Panc1 (cell line): ENCODE measurements around the gene SDC4.

Source experiments
- POLR2AphosphoS5 ChIP-seq: IDR thresholded peaks from 2 replicates; pipeline ENCODE4 v1.6.1; 2012; ENCODE audit warnings: mild to moderate bottlenecking, low read depth, low read length, moderate library complexity
- TCF7L2 ChIP-seq: IDR thresholded peaks from 2 replicates; pipeline ENCODE4 v1.6.1; 2011; ENCODE audit warnings: mild to moderate bottlenecking, low read depth, low read length, inconsistent platforms
- TF ChIP-seq, protein P1 (sequence below): fragments of 450-650 bp; IDR thresholded peaks from 2 replicates; pipeline ENCODE4 v1.5.1; 2017; ENCODE audit warnings: mild to moderate bottlenecking
- TF ChIP-seq, protein P2 (sequence below), 2 experiments: IDR thresholded peaks; 2 replicates each; pipeline ENCODE4 v1.6.1; 2011 to 2012; ENCODE audit warnings: low read depth in 2 of 2, control low read depth in 1 of 2, low read length in 1 of 2, mild to moderate bottlenecking in 1 of 2, moderate library complexity in 1 of 2; ENCODE audit not compliant: insufficient read depth in 1 of 2

DNA sequence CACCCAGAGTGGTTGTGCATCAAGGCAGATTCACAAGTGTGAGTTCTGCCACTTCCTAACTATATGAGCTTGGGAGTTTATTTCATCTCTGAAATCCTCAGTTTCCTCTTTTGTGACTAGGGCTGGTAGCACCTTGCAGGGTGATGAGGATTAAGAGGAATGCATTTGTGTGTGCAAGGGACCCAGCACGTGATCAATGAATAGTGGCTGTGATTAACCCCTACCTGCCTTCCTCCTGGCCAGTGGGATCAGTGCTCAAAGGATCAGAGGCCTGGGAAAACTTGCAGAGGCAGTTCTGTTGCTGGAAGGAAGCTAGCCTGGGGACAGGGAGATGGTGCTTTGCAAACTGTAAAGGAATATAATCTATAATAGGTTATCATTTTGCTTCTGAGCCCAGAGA lies 7.3 kb downstream of the SDC4 start:
- TF ChIP-seq, protein P1, sequence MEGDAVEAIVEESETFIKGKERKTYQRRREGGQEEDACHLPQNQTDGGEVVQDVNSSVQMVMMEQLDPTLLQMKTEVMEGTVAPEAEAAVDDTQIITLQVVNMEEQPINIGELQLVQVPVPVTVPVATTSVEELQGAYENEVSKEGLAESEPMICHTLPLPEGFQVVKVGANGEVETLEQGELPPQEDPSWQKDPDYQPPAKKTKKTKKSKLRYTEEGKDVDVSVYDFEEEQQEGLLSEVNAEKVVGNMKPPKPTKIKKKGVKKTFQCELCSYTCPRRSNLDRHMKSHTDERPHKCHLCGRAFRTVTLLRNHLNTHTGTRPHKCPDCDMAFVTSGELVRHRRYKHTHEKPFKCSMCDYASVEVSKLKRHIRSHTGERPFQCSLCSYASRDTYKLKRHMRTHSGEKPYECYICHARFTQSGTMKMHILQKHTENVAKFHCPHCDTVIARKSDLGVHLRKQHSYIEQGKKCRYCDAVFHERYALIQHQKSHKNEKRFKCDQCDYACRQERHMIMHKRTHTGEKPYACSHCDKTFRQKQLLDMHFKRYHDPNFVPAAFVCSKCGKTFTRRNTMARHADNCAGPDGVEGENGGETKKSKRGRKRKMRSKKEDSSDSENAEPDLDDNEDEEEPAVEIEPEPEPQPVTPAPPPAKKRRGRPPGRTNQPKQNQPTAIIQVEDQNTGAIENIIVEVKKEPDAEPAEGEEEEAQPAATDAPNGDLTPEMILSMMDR = no peak
- no peak for TF ChIP-seq TCF7L2
- TF ChIP-seq, protein P2, sequence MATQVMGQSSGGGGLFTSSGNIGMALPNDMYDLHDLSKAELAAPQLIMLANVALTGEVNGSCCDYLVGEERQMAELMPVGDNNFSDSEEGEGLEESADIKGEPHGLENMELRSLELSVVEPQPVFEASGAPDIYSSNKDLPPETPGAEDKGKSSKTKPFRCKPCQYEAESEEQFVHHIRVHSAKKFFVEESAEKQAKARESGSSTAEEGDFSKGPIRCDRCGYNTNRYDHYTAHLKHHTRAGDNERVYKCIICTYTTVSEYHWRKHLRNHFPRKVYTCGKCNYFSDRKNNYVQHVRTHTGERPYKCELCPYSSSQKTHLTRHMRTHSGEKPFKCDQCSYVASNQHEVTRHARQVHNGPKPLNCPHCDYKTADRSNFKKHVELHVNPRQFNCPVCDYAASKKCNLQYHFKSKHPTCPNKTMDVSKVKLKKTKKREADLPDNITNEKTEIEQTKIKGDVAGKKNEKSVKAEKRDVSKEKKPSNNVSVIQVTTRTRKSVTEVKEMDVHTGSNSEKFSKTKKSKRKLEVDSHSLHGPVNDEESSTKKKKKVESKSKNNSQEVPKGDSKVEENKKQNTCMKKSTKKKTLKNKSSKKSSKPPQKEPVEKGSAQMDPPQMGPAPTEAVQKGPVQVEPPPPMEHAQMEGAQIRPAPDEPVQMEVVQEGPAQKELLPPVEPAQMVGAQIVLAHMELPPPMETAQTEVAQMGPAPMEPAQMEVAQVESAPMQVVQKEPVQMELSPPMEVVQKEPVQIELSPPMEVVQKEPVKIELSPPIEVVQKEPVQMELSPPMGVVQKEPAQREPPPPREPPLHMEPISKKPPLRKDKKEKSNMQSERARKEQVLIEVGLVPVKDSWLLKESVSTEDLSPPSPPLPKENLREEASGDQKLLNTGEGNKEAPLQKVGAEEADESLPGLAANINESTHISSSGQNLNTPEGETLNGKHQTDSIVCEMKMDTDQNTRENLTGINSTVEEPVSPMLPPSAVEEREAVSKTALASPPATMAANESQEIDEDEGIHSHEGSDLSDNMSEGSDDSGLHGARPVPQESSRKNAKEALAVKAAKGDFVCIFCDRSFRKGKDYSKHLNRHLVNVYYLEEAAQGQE (IDR thresholded peaks at IDR 0.05; ENCODE audit: insufficient read depth in 1 of 2, low read depth in 2 of 2, low read length in 1 of 2) = no peak
- no peak for TF ChIP-seq POLR2AphosphoS5
